Dedifferentiated amniotic fluid mesenchymal stem cell (primary cell): ENCODE data around the gene CDIP1.

Source experiments
- DNase-seq: peaks from one replicate; pipeline ENCODE4 v3.0.0-alpha.2; 2016; ENCODE audit errors: extremely low spot score

Gene CDIP1

DNA sequence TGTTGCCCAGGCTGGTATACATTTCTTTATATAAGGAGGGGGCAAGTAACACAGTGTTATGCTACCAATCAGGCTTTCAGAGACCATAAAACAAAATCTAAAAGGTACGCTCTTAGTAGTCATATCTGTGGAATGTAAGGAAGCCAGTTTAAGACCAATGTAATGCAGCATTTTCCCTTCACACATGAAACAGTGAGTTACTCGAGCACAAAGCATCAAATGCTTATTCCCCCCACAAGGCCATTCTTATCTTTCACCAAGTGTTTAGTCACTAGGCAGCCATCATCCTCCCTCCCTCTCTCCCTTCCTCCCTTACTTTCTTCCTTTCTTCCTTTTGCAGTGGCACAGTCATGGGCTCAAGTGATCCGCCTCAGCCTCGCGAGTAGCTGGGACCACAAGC lies 49.5 kb downstream of the CDIP1 start:
- DNase-seq: peak; percentile 30

DNA sequence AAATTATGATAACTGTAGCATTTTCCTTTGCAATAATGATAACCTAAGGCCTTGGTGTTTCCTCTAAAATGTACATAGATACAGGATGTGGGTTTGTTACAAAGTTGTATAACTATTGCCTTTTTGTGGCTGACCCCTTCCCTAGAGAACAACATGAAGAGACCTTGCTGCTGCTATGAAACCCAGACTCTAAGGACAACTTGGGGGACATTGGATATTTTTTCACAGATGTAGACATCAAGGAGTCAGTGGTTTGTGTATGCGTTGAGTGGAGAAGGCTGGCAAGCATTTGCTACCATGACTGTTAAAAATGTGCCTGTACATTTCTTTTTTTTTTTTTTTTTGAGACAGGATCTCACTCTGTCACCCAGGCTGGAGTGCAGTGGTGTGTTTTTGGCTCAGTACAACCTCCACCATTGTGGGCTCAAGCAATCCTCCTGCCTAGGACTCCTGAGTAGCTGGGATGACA lies 50.0 kb downstream of the CDIP1 start:
- no peak for DNase-seq

DNA sequence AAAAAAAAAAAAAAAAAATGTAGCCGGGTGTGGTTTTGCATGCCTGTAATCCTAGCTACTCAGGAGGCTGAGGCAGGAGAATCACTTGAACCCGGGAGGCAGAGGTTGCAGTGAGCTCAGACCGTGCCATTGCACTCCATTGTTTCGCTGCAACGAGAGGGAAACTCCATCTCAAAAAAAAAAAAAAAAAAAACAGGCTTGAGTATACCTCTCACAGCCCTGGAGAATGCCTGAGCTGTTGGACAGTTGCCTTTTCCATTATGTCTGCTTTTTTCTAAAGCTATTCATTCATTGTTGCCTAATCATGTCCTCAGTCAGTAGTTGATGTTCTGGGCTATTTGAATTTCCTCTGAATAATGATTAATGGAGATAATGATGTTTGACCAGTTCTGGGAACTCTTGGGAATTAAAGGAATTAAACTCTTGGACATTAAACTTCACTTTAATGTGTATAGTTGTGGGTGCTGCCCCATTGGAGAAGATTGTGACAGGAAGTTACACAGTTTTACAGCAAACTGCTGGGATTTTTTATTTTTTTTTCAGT lies 50.5 kb downstream of the CDIP1 start:
- no peak for DNase-seq

DNA sequence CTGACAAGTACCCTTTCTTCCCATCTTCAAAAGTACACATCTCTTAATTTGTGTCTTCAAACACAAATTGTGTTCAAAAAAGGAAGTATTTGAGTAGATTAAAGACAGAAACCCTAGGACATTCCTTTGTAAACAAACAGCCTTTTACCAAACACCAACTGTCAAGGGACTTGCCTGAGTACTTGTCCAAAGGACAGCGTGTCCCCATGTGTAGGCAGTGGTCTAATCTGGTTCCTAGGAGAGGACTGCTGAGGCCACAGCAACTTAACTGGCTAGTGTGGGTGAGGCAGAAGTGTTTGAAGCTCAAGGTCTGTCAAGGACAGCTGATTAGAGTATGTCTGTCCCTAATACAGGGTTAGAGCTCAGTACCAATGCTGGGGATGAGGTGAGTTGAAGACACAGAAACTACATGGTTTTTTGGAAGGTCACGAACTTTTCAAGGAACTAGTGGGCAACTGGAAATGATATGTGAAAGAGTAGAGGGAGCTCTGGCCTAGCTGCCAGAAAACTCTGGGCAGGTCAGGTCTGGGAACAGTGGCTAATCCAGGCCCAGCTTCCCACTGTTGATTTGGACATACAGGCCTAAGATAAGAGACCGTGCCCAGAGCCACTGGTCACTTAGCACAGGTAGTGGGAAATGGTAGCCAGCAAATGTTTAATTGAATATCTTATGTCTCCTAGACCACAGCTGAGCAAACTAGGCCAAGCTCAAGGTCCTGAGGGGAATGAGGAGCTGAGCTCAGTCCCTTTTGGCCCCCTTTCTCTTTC lies 52.3 kb downstream of the CDIP1 start:
- no peak for DNase-seq

DNA sequence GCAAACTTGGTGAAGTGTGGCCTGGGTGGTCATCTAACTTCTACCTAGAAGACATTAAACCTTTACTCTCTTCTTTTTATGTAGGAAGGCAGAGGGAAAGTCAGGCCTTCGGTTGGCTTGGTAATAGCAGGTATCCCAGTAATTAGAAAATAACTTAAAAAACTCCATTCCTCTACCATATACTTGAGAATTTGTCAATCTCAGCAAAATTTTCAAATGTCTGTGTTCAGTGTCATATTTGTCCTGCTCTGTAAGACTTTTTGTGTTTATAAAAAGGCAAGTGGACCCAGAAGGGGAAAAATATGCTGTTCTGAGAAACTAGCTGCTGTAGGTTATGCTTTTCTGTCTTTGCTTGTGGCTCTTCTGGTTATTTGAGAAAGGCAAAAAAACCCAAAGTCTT lies 56.6 kb downstream of the CDIP1 start:
- DNase-seq: no peak

DNA sequence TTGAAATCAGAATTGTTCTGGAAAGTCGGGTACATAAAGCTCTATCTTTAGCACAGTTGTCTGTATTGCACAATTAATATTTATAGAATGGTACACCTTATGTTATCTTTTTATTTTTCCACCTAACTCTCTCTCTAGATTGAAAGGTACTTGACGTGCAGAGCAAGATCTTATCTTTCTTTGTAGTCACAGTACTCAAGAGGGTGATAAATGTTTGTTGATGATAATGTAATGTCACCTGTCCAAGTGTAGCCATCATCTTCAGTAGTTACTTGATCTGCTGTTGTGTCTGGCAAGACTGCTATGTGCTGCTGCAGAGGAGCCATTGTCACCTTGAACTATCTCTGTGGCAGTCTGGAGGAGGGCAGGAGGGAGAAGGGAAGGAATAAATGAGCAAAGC lies 57.0 kb downstream of the CDIP1 start:
- no peak for DNase-seq

DNA sequence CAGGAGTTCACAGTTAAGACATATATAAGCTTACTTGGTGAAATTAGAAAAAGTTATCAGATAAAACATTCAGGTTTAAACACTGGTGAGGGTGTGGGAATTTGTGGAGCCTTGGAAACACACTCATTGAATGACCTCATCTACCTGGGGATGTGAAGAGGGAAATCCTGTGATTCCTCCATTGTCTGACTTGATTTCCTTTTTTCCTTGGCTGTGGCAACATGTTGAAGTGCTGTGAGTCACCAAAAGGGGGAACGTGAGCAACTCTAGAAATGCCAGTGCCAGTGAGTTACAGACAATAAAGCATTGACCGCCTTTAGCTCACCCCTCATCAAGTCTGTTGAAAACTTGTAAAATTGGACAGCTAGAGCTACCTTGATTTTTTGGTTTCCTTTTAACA lies 60.6 kb downstream of the CDIP1 start:
- DNase-seq: peak; percentile 36

DNA sequence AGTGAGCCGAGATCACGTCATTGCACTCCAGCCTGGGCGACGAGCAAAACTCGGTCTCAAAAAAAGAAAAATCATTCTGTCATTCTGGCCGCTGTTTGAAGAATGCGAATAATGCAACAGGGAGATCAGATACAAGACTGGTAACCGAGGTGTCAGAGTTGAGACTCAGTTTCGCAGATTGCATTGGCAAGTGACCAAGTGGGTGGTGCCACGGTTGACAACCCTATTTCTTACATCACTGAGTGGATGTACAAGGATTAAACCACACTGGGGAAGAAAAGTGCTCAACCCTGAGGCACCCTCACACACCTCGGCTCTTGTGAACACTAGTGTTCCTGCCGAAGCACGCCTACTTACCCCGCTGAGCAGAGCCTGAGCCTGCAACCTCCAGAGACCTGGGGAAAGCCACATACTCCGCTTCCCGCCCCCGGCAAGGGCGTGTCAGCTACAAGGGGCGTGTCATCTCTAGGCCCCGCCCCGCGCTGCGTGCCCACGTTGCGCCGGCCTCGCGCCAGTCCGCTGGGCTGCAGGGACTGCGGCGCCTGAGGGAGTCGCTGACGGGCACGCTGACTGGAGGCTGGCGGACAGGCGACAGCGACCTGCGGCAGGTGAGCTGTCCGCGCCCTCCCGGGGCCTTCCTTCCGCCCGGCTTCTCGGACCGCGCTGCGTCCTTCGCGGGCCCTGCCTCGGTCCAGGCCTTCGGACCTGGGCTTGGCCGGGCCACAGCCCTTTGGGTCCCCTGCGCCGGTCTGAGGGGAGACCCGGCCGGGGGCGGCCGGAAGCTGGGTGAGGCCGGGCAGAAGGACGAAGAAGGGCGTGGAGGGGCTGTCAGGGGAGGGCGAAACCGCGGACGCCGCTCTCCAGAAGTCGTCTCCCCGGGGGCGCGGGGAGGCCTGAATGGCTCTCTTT lies 62.4 kb downstream of the CDIP1 start, which contains the start of gene HMOX2:
TSS of gene HMOX2 (plus strand) at position 519 of the 909 bp plus-strand sequence. CDS start 29,127 bp downstream, outside the sequence.
- peak; percentile 81 for DNase-seq

DNA sequence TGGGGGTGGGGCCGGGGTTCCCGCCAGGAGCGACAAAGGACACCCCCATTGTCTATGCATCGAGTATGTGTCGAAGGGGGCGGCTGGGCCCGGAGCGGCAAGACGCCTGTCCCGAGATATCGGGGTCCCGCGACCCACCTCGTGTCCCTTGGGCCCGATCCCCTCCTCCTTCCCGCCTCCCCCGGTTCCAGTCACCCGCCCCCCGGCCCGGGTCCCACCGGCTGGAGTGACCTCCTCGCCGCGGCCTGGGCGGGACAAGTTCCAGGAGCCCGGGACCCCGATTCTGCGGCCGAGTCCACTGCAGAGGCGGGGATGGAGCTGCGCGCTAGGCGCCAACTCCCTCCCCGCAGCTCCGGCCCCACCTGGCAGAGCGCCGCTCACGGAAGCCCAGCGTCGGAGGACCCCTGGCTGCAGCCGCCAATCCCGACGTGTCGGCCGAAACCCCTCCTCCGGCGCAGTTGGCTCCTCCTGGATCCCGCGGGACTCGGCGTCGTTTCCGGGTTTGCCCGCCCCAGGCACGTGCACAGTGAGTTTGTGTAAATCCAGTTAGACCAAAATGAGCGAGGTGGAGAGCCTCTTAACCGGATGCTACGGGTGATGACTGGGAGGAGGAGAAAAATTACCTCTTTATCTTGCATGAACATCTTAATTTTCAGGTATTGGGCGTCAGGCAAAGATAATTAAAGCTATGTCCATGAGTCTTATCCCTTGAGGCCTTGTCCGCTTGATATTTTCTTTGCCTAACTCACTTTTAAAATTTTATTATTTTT lies 64.2 kb downstream of the CDIP1 start, which contains the start of gene NMRAL1:
TSS of gene NMRAL1 (minus strand) at position 434 of the 770 bp plus-strand sequence. CDS start 493 bp downstream, outside the sequence.
- DNase-seq: peak; percentile 87

DNA sequence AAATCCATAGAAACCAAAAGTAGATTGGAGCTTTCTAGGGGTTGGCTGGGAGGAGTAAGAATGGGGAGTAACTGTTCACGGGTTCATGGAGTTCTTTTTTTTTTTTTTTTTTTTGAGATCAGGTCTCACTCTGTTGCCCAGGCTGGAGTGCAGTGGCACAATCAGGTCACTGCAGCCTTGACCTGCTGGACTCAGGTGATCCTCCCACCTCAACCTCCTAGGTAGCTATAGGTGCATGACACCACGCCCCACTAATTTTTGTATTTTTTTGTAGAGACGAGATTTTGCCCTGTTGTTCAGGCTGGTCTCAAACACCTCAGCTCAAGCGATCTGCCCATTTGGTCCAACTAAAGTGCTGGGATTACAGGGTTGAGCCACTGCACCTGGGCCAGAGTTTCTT lies 65.7 kb downstream of the CDIP1 start:
- DNase-seq: no peak

DNA sequence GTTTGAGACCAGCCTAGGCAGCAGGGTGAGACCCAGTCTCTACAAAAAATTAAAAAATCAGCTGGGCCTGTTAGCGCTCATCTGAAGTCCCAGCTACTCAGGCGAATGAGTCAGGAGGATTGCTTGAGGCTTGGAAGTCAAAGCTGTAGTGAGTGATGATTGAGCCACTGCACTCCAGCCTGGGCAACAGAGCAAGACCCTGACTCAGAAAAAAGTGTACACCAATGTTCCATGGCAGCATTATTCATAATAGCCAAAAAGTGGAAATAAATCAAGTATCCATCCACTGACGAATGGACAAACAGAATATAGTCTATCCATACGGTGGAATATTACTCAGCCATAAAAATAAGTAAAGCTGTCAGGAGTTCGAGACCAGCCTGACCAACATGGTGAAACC lies 66.7 kb downstream of the CDIP1 start:
- no peak for DNase-seq

DNA sequence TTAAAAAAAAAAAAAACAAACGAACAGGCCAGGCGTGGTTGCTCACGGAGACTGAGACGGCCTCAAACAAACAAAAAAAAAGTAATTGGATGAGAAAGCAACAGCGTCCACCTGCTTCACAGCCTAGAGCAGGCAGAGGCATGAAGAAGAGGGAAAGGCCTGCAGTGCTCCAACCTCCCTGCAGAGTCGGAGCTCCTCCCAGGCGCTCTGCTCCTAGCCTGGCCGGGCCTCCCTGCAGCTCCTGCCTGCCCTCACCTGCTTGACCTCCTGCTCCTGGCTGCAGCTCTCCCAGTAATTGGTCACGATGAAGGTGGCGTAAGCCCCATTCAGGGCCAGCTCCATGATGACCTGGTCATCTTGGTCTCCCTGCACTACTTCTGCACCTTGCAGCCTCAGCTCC lies 69.6 kb downstream of the CDIP1 start:
- DNase-seq: no peak

DNA sequence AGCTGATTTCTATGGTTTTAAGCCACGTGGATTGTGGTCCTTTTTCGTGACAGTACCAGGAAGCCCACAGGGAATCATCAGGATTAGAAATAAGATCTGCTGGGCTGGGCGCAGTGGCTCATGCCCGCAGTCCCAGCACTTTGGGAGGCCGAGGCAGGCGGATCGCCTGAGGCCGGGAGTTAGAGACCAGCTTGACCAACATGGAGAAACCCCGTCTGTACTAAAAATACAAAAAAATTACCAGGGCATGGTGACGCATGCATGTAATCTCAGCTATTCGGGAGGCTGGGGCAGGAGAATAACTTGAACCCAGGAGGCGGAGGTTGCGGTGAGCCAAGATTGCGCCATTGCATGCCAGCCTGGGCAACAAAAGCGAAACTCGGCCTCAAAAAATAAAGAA lies 70.7 kb downstream of the CDIP1 start:
- DNase-seq: no peak

DNA sequence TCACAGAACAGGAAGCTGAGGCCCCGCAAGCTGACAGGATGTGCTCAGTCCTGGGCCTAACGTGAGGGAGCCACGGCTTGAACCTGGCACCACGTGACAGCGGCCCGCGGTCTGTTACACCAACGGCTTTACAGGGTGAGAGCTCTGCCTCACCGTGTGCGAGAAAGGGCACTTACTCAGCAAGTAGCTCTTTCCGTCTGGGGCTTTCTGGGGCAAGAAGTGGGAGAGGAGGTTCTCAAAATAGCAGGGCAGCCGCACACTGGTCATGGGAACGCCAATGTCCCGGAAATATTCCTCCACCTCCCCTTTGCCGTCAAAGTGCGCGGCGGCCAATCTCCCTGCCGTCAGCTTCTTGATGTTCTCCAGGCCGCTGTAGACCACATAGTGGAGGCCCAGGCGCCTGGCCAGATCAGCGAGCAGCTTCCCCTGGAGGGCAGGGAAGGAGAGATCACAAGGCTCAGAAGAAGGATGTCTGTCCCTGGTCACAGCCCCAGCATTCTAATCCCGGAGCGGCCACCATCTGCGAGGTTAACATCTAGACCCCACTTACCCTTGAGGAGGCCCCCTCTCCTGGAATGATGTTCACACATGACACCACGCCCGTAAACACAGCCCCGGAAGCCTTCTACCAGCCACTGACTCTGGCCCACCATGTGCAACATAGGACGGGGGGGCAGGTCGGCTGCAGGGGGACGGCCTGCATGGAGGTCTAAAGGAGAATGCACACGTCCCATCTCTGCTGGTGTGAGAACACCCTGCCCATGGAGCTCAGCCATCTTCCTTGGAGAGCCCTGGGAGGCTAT lies 72.4 kb downstream of the CDIP1 start:
- no peak for DNase-seq

DNA sequence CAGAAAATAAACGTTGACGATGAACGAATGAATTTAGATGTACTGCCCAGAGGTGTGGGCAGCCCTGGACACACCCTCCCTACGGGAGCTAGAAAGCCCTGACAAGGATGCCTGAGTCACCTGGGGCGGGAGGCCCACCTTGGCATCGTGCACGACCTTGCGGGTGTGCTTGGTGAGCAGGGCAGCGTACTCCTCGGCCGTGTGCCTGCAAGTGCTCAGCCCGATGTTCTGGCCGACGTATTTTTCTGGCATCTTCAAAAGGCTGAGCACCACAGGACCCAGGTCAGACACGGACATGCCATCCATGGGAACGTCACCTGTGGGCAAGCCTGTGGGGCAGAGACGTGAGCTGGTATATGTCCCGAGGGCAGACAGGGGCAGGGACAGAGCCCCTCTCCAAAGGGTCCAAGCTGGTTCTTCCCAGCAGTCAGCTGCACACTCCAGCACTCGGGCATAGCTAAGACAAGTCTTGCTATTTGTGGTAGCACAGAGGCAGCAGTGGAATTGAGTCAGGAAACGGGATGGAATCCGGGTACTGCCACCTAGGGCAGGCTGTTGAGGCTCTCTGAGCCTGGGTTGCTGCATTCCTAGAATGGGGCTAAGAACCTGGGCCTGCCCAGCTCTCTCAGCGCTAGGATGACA lies 74.9 kb downstream of the CDIP1 start:
- no peak for DNase-seq

DNA sequence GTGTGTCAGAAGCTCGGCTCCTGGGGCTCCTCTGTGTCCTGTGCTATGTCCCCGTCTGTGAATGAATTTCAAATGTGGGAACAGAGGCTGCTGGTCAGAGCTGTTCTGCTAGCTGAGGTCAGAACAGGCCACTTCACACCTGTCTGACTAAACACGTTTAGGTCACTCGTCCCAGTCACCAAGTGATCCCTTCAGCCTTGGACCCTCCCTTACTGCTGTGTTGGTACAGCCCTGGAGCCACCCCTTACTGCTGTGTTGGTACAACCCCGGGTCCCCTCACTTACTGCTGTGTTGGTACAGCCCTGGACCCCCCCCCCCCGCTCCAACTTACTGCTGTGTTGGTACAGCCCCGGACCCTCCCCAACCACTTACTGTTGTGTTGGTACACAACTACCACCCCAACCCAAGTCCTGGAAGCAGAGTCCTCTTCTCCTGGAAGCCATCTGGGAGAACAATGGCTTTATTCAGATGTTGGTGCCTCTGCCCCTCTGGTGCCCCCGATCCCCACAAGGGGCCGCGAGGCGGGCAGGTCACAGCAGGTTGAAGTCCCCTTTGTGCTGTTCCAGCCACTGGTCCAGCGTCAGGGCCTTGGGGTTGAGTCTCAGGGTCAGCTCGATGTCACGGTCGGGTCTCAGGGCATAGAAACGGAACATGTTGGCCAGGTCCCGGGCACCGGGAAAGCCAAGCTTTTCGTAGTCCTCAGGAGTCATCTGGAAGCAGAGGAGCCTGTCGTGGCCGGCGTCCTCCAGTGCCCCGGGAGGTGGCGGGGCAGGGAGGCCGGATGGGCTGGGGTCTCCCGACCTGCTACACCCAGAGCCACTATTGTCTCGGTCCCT lies 77.1 kb downstream of the CDIP1 start:
- DNase-seq: no peak

DNA sequence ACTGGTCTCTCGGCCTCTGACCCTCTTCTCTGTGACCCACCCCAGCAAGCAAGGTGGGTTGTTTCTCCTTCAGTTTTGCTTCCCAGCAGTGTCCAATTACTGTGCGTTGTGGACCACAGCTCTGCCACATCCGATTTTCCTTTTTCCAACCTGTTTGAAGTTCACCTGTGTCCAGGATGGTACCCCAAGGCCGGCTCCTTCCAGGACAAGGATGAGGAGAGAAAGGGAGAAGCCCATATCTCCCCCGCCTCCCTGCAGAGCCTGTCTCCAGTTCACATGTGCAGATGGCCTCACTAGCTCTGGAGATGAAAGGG lies 77.7 kb downstream of the CDIP1 start:
- no peak for DNase-seq
